Naive B cell (primary cell): ENCODE measurements around the gene GAP43. TPM values are rescaled to one million over a fixed set of nuclear protein-coding genes. Genes with fewer than 3 reads are reported as not detected.

Source experiments
- ATAC-seq, 2 donors: fragments of 150-1000 bp; cut with Tn5 transposase; 2 replicates each; pipeline ENCODE4 v1.10.0; 2021; ENCODE audit warnings: low read depth in 2 of 2, mild to moderate bottlenecking in 2 of 2, moderate library complexity in 2 of 2
- DNase-seq: peaks from one replicate; pipeline ENCODE4 v3.0.0; 2022
- H3K27ac Mint-ChIP-seq, 6 donors: one replicate each; pipeline ENCODE4 v1.8.0; 2020 to 2022; ENCODE audit warnings: mild to moderate bottlenecking in 6 of 6, mixed read lengths in 6 of 6, moderate library complexity in 5 of 6, inconsistent platforms in 2 of 6
- H3K27me3 Mint-ChIP-seq, 3 donors: one replicate each; pipeline ENCODE4 v1.8.0; 2021 to 2022; ENCODE audit warnings: mixed read lengths in 3 of 3, mild to moderate bottlenecking in 1 of 3
- H3K36me3 Mint-ChIP-seq, 2 donors: one replicate each; pipeline ENCODE4 v1.8.0; 2020 to 2022; ENCODE audit warnings: mixed read lengths in 2 of 2, inconsistent platforms in 1 of 2, mild to moderate bottlenecking in 1 of 2
- H3K4me1 Mint-ChIP-seq, 3 donors: one replicate each; pipeline ENCODE4 v1.8.0; 2020 to 2022; ENCODE audit warnings: mixed read lengths in 3 of 3, inconsistent platforms in 1 of 3, mild to moderate bottlenecking in 1 of 3, moderate library complexity in 1 of 3
- H3K4me3 Mint-ChIP-seq, 8 donors: one replicate each; pipeline ENCODE4 v1.8.0; 2020 to 2022; ENCODE audit warnings: mild to moderate bottlenecking in 8 of 8, mixed read lengths in 8 of 8, moderate library complexity in 8 of 8, inconsistent platforms in 2 of 8
- H3K9me3 Mint-ChIP-seq, 7 donors: one replicate each; pipeline ENCODE4 v1.8.0; 2020 to 2022; ENCODE audit warnings: mixed read lengths in 7 of 7, mild to moderate bottlenecking in 5 of 7, inconsistent platforms in 2 of 7, moderate library complexity in 1 of 7
- polyA plus RNA-seq, 6 donors: library from polyadenylated mRNA; unstranded; fragments of 300-500 nt; fragmentation: Illumina TruSeq; gene quantifications; one replicate each; pipeline ENCODE4 v1.2.3, GENCODE V29; 2021; ENCODE audit warnings: low read depth in 6 of 6

The GAP43 gene
- polyA plus RNA-seq, 6 donors from 2014 or later: not detected

- no peak for ATAC-seq
- peaks cover 0 to 2% (median 0%) of the 10 kb centered on the region in 7 donors for H3K9me3 Mint-ChIP-seq
- H3K4me1 Mint-ChIP-seq: no peaks in the 10 kb centered on the region
- no peak overlapping the region for H3K27ac Mint-ChIP-seq
- no peak for DNase-seq
- no peaks in the 10 kb centered on the region for H3K36me3 Mint-ChIP-seq
- peaks cover 22 to 41% (median 26%) of the 10 kb centered on the region in 3 donors for H3K27me3 Mint-ChIP-seq
- H3K4me3 Mint-ChIP-seq: no peak overlapping the region
These were observed 12.1 kb downstream of the GAP43 start for GRCh38 chr3:115635406-115635805.

- H3K4me3 Mint-ChIP-seq: no peak overlapping the region
- no peak overlapping the region for H3K27ac Mint-ChIP-seq
- H3K9me3 Mint-ChIP-seq: peaks cover 0 to 2% (median 0%) of the 10 kb centered on the region in 7 donors
These were observed 14.9 kb downstream of the GAP43 start for GRCh38 chr3:115638241-115638640.

GRCh38 chr3:115638991-115639390 lies 15.7 kb downstream of the GAP43 start:
- Mint-ChIP-seq H3K4me3 (no peak overlapping the region), H3K4me1 (no peaks in the 10 kb centered on the region), H3K27ac (no peak overlapping the region), H3K9me3 (peaks cover 0 to 2% (median 0%) of the 10 kb centered on the region in 7 donors), H3K27me3 (peaks cover 26 to 37% (median 31%) of the 10 kb centered on the region in 3 donors), H3K36me3 (no peaks in the 10 kb centered on the region)
- ATAC-seq: no peak
- no peak for DNase-seq

More at GRCh38 chr3:115638241-115638640, 14.9 kb downstream of the GAP43 start:
- DNase-seq: no peak
- Mint-ChIP-seq H3K36me3 (no peaks in the 10 kb centered on the region), H3K4me1 (no peaks in the 10 kb centered on the region), H3K27me3 (peaks cover 25 to 31% (median 25%) of the 10 kb centered on the region in 3 donors)
- no peak for ATAC-seq

- Mint-ChIP-seq H3K27ac (no peak overlapping the region), H3K36me3 (no peaks in the 10 kb centered on the region), H3K4me3 (no peak overlapping the region), H3K27me3 (peaks cover 18 to 41% (median 32%) of the 10 kb centered on the region in 3 donors), H3K4me1 (no peaks in the 10 kb centered on the region), H3K9me3 (peaks cover 0 to 4% (median 0%) of the 10 kb centered on the region in 7 donors)
- DNase-seq (no peak), ATAC-seq (no peak)
These were observed 21.1 kb downstream of the GAP43 start for GRCh38 chr3:115644391-115644790.

GRCh38 chr3:115646027-115646690 lies 22.8 kb downstream of the GAP43 start:
- peaks cover 15 to 40% (median 28%) of the 10 kb centered on the region in 3 donors for H3K27me3 Mint-ChIP-seq
- peaks cover 2 to 3% (median 2%) of the 10 kb centered on the region in 3 donors for H3K4me1 Mint-ChIP-seq
- H3K27ac Mint-ChIP-seq: no peak overlapping the region
- H3K36me3 Mint-ChIP-seq: no peaks in the 10 kb centered on the region
- DNase-seq (no peak), ATAC-seq (no peak)
- peaks cover 0 to 4% (median 0%) of the 10 kb centered on the region in 7 donors for H3K9me3 Mint-ChIP-seq
- no peak overlapping the region for H3K4me3 Mint-ChIP-seq

- Mint-ChIP-seq H3K4me3 (no peak overlapping the region), H3K27me3 (peaks cover 10 to 29% (median 19%) of the 10 kb centered on the region in 3 donors), H3K36me3 (no peaks in the 10 kb centered on the region), H3K9me3 (peaks cover 0 to 4% (median 0%) of the 10 kb centered on the region in 7 donors), H3K4me1 (peaks cover 18 to 23% (median 18%) of the 10 kb centered on the region in 3 donors), H3K27ac (peak overlapping the region in 1 of 6 donors; percentile 41)
- DNase-seq (no peak), ATAC-seq (no peak)
These were observed 25.2 kb downstream of the GAP43 start for GRCh38 chr3:115648559-115648958.

GRCh38 chr3:115651087-115651486 lies 27.8 kb downstream of the GAP43 start:
- peaks cover 18 to 23% (median 18%) of the 10 kb centered on the region in 3 donors for H3K4me1 Mint-ChIP-seq
- H3K27me3 Mint-ChIP-seq: peaks cover 6 to 18% (median 11%) of the 10 kb centered on the region in 3 donors
- peaks cover 0 to 4% (median 0%) of the 10 kb centered on the region in 7 donors for H3K9me3 Mint-ChIP-seq
- ATAC-seq: peak; percentile 61 to 68
- H3K4me3 Mint-ChIP-seq: peak overlapping the region in 2 of 8 donors; percentile 3 to 17
- H3K27ac Mint-ChIP-seq: peak overlapping the region in 1 of 6 donors; percentile 10
- DNase-seq: no peak
- H3K36me3 Mint-ChIP-seq: no peaks in the 10 kb centered on the region

- peaks cover 18 to 23% (median 18%) of the 10 kb centered on the region in 3 donors for H3K4me1 Mint-ChIP-seq
- peak overlapping the region in 1 of 6 donors; percentile 49 for H3K27ac Mint-ChIP-seq
- DNase-seq (no peak), ATAC-seq (no peak)
- no peaks in the 10 kb centered on the region for H3K36me3 Mint-ChIP-seq
- peaks cover 0 to 4% (median 0%) of the 10 kb centered on the region in 7 donors for H3K9me3 Mint-ChIP-seq
- peak overlapping the region in 2 of 8 donors; percentile 3 to 43 for H3K4me3 Mint-ChIP-seq
- peaks cover 6 to 14% (median 11%) of the 10 kb centered on the region in 3 donors for H3K27me3 Mint-ChIP-seq
These were observed 28.3 kb downstream of the GAP43 start for GRCh38 chr3:115651599-115651998.

- peak; percentile 86 to 89 for ATAC-seq
- Mint-ChIP-seq H3K27ac (peak overlapping the region in 1 of 6 donors; percentile 28), H3K4me3 (peak overlapping the region in 4 of 8 donors; percentile 7 to 63 (median 36))
These were observed 29.4 kb downstream of the GAP43 start for GRCh38 chr3:115652738-115653137.

GRCh38 chr3:115655761-115656282 lies 32.5 kb downstream of the GAP43 start:
- Mint-ChIP-seq H3K27me3 (no peaks in the 10 kb centered on the region), H3K27ac (peak overlapping the region in 1 of 6 donors; percentile 34), H3K9me3 (no peaks in the 10 kb centered on the region), H3K4me1 (peaks cover 36 to 54% (median 50%) of the 10 kb centered on the region in 3 donors), H3K36me3 (no peaks in the 10 kb centered on the region), H3K4me3 (peak overlapping the region in 1 of 8 donors; percentile 26)
- no peak for ATAC-seq
- DNase-seq: no peak

More at GRCh38 chr3:115652738-115653137, 29.4 kb downstream of the GAP43 start:
- Mint-ChIP-seq H3K36me3 (no peaks in the 10 kb centered on the region), H3K9me3 (no peaks in the 10 kb centered on the region), H3K27me3 (peaks cover 0 to 6% (median 1%) of the 10 kb centered on the region in 3 donors), H3K4me1 (peaks cover 23 to 32% (median 27%) of the 10 kb centered on the region in 3 donors)
- DNase-seq: peak; percentile 29

GRCh38 chr3:115657168-115657567 lies 33.9 kb downstream of the GAP43 start:
- H3K4me3 Mint-ChIP-seq: peak overlapping the region in 7 of 8 donors; percentile 6 to 81 (median 69)
- H3K36me3 Mint-ChIP-seq: no peaks in the 10 kb centered on the region
- no peaks in the 10 kb centered on the region for H3K9me3 Mint-ChIP-seq
- H3K4me1 Mint-ChIP-seq: peaks cover 25 to 48% (median 40%) of the 10 kb centered on the region in 3 donors
- H3K27me3 Mint-ChIP-seq: no peaks in the 10 kb centered on the region
- peak overlapping the region; percentile 32 to 97 (median 88) for H3K27ac Mint-ChIP-seq
- DNase-seq (no peak), ATAC-seq (no peak)

- H3K4me1 Mint-ChIP-seq: peaks cover 18 to 40% (median 32%) of the 10 kb centered on the region in 3 donors
- ATAC-seq (peak; percentile 3), DNase-seq (no peak)
- H3K4me3 Mint-ChIP-seq: peak overlapping the region; percentile 80 to 100 (median 95)
- no peaks in the 10 kb centered on the region for H3K27me3 Mint-ChIP-seq
- peak overlapping the region; percentile 96 to 100 (median 100) for H3K27ac Mint-ChIP-seq
- no peaks in the 10 kb centered on the region for H3K36me3 Mint-ChIP-seq
- H3K9me3 Mint-ChIP-seq: no peaks in the 10 kb centered on the region
These were observed 34.7 kb downstream of the GAP43 start for GRCh38 chr3:115658032-115658336.

- Mint-ChIP-seq H3K27ac (peak overlapping the region; percentile 96 to 100 (median 100)), H3K4me3 (peak overlapping the region; percentile 80 to 100 (median 95)), H3K27me3 (no peaks in the 10 kb centered on the region), H3K36me3 (no peaks in the 10 kb centered on the region), H3K4me1 (peaks cover 18 to 40% (median 29%) of the 10 kb centered on the region in 3 donors), H3K9me3 (no peaks in the 10 kb centered on the region)
- DNase-seq (peak; percentile 81), ATAC-seq (peak; percentile 95)
These were observed 35.2 kb downstream of the GAP43 start for GRCh38 chr3:115658337-115659181.
